WI38 (cell line): ENCODE measurements around the gene MCM6.
"Not testable (repeated sequence)": the region's sequence is repeated elsewhere in the genome, so short reads cannot be mapped to it uniquely, and the experiment has no call there.

ENCODE experiments used
- H3K4me3 ChIP-seq: 2 replicates; pipeline ENCODE4 v1.5.1; 2011; ENCODE audit warnings: low read depth, mild to moderate bottlenecking, control low read depth, low read length
- CTCF ChIP-seq: IDR thresholded peaks from 2 replicates; pipeline ENCODE4 v1.5.1; 2012; ENCODE audit warnings: low read depth, mild to moderate bottlenecking, control low read depth, low read length

MCM6 gene

GRCh38 chr2:135890149-135890548 lies 13.9 kb upstream of the MCM6 start:
- no peak for TF ChIP-seq CTCF
- no peak overlapping the region for H3K4me3 ChIP-seq

GRCh38 chr2:135888587-135888986 lies 12.3 kb upstream of the MCM6 start:
- not testable (repeated sequence) for H3K4me3 ChIP-seq

GRCh38 chr2:135885709-135886108 lies 9.5 kb upstream of the MCM6 start:
- H3K4me3 ChIP-seq, result no peak overlapping the region
- no peak for TF ChIP-seq CTCF

- TF ChIP-seq CTCF, result no peak
- H3K4me3 ChIP-seq, result no peak overlapping the region
Observed at GRCh38 chr2:135882415-135882814, 6.2 kb upstream of the MCM6 start.

- H3K4me3 ChIP-seq, result peak overlapping the region; percentile 80
Observed at GRCh38 chr2:135876770-135877169, 527 bp upstream of the MCM6 start.

- H3K4me3 ChIP-seq, result peak overlapping the region; percentile 80
- no peak for TF ChIP-seq CTCF
Observed at GRCh38 chr2:135875491-135876065, 665 bp downstream of the MCM6 start.

- no peak for TF ChIP-seq CTCF
- H3K4me3 ChIP-seq, result peak overlapping the region; percentile 80
Observed at GRCh38 chr2:135874777-135875365, 1.4 kb downstream of the MCM6 start.

GRCh38 chr2:135870571-135870970 lies 5.7 kb downstream of the MCM6 start:
- TF ChIP-seq CTCF, result no peak
- no peak overlapping the region for H3K4me3 ChIP-seq
